ENCODE data around the gene SPNS3. TPM values are rescaled to one million over a fixed set of nuclear protein-coding genes. Genes with fewer than 3 reads are reported as not detected.

SPNS3 gene
- total RNA-seq, 1 donor from 2014 or later: not detected

DNA sequence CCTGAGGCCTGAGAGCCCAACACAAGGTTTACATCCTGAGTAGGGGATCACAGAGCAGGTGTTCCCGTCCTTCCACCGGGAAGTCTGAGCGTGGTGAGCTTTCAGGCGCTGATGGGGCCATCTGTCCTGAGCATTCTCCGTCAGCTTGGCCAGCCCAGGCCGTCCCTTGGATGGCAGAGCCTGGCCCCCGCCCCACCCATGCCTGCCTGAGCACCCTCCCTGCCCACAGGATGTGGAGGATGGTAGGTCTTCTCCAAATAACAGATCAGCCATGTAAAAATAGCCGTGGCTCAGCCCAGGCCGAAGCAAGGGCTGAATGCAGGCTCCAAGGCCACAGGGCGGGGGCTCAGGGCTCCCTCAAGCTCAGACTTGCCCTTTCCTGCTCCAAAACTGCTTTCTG lies 85.2 kb downstream of the SPNS3 start:
- Mint-ChIP-seq H3K4me3 (ENCODE audit: unreplicated experiment) (no peak overlapping the region), H3K9me3 (ENCODE audit: unreplicated experiment) (peaks cover 20% of the 10 kb centered on the region), H3K27me3 (ENCODE audit: unreplicated experiment) (peaks cover 13% of the 10 kb centered on the region), H3K36me3 (ENCODE audit: unreplicated experiment) (peaks cover 5% of the 10 kb centered on the region), H3K4me1 (ENCODE audit: low read depth, unreplicated experiment) (peaks cover 34% of the 10 kb centered on the region), H3K27ac (ENCODE audit: unreplicated experiment) (no peak overlapping the region)
- no peak for DNase-seq
- TF ChIP-seq, protein P1, sequence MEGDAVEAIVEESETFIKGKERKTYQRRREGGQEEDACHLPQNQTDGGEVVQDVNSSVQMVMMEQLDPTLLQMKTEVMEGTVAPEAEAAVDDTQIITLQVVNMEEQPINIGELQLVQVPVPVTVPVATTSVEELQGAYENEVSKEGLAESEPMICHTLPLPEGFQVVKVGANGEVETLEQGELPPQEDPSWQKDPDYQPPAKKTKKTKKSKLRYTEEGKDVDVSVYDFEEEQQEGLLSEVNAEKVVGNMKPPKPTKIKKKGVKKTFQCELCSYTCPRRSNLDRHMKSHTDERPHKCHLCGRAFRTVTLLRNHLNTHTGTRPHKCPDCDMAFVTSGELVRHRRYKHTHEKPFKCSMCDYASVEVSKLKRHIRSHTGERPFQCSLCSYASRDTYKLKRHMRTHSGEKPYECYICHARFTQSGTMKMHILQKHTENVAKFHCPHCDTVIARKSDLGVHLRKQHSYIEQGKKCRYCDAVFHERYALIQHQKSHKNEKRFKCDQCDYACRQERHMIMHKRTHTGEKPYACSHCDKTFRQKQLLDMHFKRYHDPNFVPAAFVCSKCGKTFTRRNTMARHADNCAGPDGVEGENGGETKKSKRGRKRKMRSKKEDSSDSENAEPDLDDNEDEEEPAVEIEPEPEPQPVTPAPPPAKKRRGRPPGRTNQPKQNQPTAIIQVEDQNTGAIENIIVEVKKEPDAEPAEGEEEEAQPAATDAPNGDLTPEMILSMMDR (IDR thresholded peaks at IDR 0.05; ENCODE audit: partially characterized antibody, unreplicated experiment): no peak

DNA sequence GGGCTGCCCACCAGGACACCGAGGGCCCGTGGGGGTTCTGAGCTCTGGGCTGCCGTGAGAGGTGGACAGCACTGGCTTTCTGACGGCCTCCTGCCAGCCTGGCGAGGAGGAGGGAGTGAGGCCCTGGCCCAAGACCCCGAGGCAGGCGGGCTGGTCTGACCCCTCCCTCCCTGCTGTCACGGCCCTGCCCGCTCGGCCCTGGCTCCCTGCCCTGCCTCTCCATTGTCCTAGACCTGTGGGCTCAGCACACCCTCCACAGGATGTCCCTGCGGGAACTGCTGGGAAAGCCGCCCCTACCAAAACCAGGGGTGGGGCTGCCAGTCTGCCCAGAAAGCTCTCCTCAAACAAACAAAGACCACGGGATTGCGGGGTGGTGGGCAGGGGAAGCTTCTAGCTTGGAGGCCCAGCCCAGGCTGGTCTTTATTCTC lies 85.6 kb downstream of the SPNS3 start:
- TF ChIP-seq, protein P1 (IDR thresholded peaks at IDR 0.05; ENCODE audit: partially characterized antibody, unreplicated experiment): no peak
- peaks cover 5% of the 10 kb centered on the region for H3K36me3 Mint-ChIP-seq (ENCODE audit: unreplicated experiment)
- DNase-seq: no peak
- H3K27me3 Mint-ChIP-seq (ENCODE audit: unreplicated experiment): peaks cover 14% of the 10 kb centered on the region
- H3K9me3 Mint-ChIP-seq (ENCODE audit: unreplicated experiment): peaks cover 24% of the 10 kb centered on the region
- H3K27ac Mint-ChIP-seq (ENCODE audit: unreplicated experiment): no peak overlapping the region
- no peak overlapping the region for H3K4me3 Mint-ChIP-seq (ENCODE audit: unreplicated experiment)
- peaks cover 37% of the 10 kb centered on the region for H3K4me1 Mint-ChIP-seq (ENCODE audit: low read depth, unreplicated experiment)

- no peak overlapping the region for H3K4me3 Mint-ChIP-seq (ENCODE audit: unreplicated experiment)
- DNase-seq: no peak
- peaks cover 14% of the 10 kb centered on the region for H3K27me3 Mint-ChIP-seq (ENCODE audit: unreplicated experiment)
- TF ChIP-seq, protein P1 (IDR thresholded peaks at IDR 0.05; ENCODE audit: partially characterized antibody, unreplicated experiment): no peak
- H3K27ac Mint-ChIP-seq (ENCODE audit: unreplicated experiment): peak overlapping the region; percentile 64
- H3K9me3 Mint-ChIP-seq (ENCODE audit: unreplicated experiment): peaks cover 24% of the 10 kb centered on the region
- peaks cover 37% of the 10 kb centered on the region for H3K4me1 Mint-ChIP-seq (ENCODE audit: low read depth, unreplicated experiment)
- H3K36me3 Mint-ChIP-seq (ENCODE audit: unreplicated experiment): peaks cover 5% of the 10 kb centered on the region
Measured at GRCh38 chr17:4520060-4520893, 86.5 kb downstream of the SPNS3 start.

- H3K4me3 Mint-ChIP-seq (ENCODE audit: unreplicated experiment): no peak overlapping the region
- peak overlapping the region; percentile 100 for H3K27ac Mint-ChIP-seq (ENCODE audit: unreplicated experiment)
- peaks cover 5% of the 10 kb centered on the region for H3K36me3 Mint-ChIP-seq (ENCODE audit: unreplicated experiment)
- peaks cover 18% of the 10 kb centered on the region for H3K27me3 Mint-ChIP-seq (ENCODE audit: unreplicated experiment)
- peaks cover 37% of the 10 kb centered on the region for H3K4me1 Mint-ChIP-seq (ENCODE audit: low read depth, unreplicated experiment)
- no peak for DNase-seq
- TF ChIP-seq, protein P1 (IDR thresholded peaks at IDR 0.05; ENCODE audit: partially characterized antibody, unreplicated experiment): no peak
- H3K9me3 Mint-ChIP-seq (ENCODE audit: unreplicated experiment): peaks cover 29% of the 10 kb centered on the region
Measured at GRCh38 chr17:4520894-4521600, 87.3 kb downstream of the SPNS3 start.
